ENCODE measurements around the gene STEAP3. TPM values are rescaled to one million over a fixed set of nuclear protein-coding genes. Genes with fewer than 3 reads are reported as not detected.

The STEAP3 gene
- total RNA-seq, 1 donor from 2014 or later: 4.6 TPM

- DNase-seq (ENCODE audit: low read depth in 2 of 2): no peak
Measured at GRCh38 chr2:119246884-119247843, 23.5 kb downstream of the STEAP3 start.

GRCh38 chr2:119247844-119248271 lies 24.2 kb downstream of the STEAP3 start:
- no peak for DNase-seq (ENCODE audit: low read depth in 2 of 2)

GRCh38 chr2:119248311-119248710 lies 24.7 kb downstream of the STEAP3 start:
- no peak for DNase-seq (ENCODE audit: low read depth in 2 of 2)

- DNase-seq (ENCODE audit: low read depth in 2 of 2): no peak
Measured at GRCh38 chr2:119248751-119249150, 25.1 kb downstream of the STEAP3 start.

- DNase-seq (ENCODE audit: low read depth in 2 of 2): no peak
Measured at GRCh38 chr2:119249311-119249710, 25.7 kb downstream of the STEAP3 start.

GRCh38 chr2:119249855-119250717 lies 26.5 kb downstream of the STEAP3 start:
- DNase-seq (ENCODE audit: low read depth in 2 of 2): no peak

GRCh38 chr2:119250718-119251290 lies 27.2 kb downstream of the STEAP3 start:
- no peak for DNase-seq (ENCODE audit: low read depth in 2 of 2)

- DNase-seq (ENCODE audit: low read depth in 2 of 2): no peak
Measured at GRCh38 chr2:119251652-119252051, 28.0 kb downstream of the STEAP3 start.

- peak; percentile 44 to 91 for DNase-seq (ENCODE audit: low read depth in 2 of 2)
Measured at GRCh38 chr2:119252186-119253113, 28.8 kb downstream of the STEAP3 start.

- DNase-seq (ENCODE audit: low read depth in 2 of 2): peak; percentile 41 to 48
Measured at GRCh38 chr2:119253114-119253702, 29.6 kb downstream of the STEAP3 start.

GRCh38 chr2:119253760-119254600 lies 30.3 kb downstream of the STEAP3 start:
- DNase-seq (ENCODE audit: low read depth in 2 of 2): no peak

GRCh38 chr2:119254601-119255080 lies 31.0 kb downstream of the STEAP3 start:
- DNase-seq (ENCODE audit: low read depth in 2 of 2): no peak

GRCh38 chr2:119255760-119256581 lies 32.3 kb downstream of the STEAP3 start:
- peak; percentile 96 to 99 for DNase-seq (ENCODE audit: low read depth in 2 of 2)

- no peak for DNase-seq (ENCODE audit: low read depth in 2 of 2)
Measured at GRCh38 chr2:119256582-119256921, 32.9 kb downstream of the STEAP3 start.

- DNase-seq (ENCODE audit: low read depth in 2 of 2): no peak
Measured at GRCh38 chr2:119257198-119257597, 33.6 kb downstream of the STEAP3 start.

GRCh38 chr2:119259296-119259860 lies 35.7 kb downstream of the STEAP3 start:
- peak; percentile 22 to 86 for DNase-seq (ENCODE audit: low read depth in 2 of 2)

- DNase-seq (ENCODE audit: low read depth in 2 of 2): no peak
Measured at GRCh38 chr2:119260646-119261492, 37.2 kb downstream of the STEAP3 start.
